ENCODE measurements around the gene HOXB3.

HOXB3 gene

DNA sequence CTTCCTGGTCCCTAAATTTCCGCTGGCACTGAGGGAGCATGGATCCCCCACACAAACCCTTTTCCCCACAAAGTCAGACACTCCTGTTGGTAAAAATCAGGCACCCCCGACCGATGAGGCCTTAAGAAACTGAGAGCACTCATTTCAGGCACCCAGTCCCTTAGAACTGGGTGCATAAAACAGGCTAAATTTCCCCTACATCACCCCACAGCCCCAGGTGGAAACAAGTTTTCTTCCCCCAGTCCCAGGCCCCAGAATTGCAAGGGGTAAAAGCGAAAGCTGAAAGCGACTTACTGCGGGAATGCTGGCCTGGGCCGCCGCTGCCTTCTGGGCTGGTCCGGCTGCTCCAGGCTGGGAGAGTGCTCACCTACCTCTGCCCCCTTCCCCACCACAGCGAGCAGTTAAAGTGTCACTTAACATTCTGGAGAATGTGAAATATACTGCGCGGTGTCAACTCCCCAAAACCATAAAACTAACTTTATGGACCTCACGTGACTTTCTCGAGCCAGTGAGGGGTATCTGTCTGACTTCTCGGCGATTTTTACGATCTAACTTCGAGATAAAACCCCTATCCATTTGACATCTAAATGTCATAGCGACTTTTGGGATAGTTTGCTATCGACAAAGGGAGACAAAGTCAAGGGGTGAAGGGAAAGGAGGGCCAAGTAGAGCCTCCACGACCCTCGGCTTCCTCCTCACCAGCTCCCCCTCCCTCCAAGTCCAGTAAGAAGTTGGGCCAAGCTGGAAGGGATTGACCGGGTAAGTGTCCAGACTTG is at the start of gene HOXB3 (continued):
- TF ChIP-seq, protein P1, sequence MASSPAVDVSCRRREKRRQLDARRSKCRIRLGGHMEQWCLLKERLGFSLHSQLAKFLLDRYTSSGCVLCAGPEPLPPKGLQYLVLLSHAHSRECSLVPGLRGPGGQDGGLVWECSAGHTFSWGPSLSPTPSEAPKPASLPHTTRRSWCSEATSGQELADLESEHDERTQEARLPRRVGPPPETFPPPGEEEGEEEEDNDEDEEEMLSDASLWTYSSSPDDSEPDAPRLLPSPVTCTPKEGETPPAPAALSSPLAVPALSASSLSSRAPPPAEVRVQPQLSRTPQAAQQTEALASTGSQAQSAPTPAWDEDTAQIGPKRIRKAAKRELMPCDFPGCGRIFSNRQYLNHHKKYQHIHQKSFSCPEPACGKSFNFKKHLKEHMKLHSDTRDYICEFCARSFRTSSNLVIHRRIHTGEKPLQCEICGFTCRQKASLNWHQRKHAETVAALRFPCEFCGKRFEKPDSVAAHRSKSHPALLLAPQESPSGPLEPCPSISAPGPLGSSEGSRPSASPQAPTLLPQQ (tag by site-specific recombination; IDR thresholded peaks at IDR 0.05), result peak; percentile 60
- TF ChIP-seq ZIC2 (tag by site-specific recombination; IDR thresholded peaks at IDR 0.05) (peak; percentile 59; the same call in 1 of the 2 replicates), ZNF791 (tag by site-specific recombination; IDR thresholded peaks at IDR 0.05) (no peak), ZNF214 (tag by site-specific recombination; IDR thresholded peaks at IDR 0.05; ENCODE audit: borderline replicate concordance) (no peak), SALL2 (tag by site-specific recombination; IDR thresholded peaks at IDR 0.05; ENCODE audit: borderline replicate concordance) (no peak), ZNF558 (tag by site-specific recombination; IDR thresholded peaks at IDR 0.05) (peak; percentile 51; the same call in 1 of the 2 replicates), MEIS1 (CRISPR knock-in tag; IDR thresholded peaks at IDR 0.05; ENCODE audit: borderline replicate concordance) (no peak), ZFP37 (tag by site-specific recombination; IDR thresholded peaks at IDR 0.05) (peak; percentile 42; the same call in 1 of the 2 replicates), ZNF624 (tag by site-specific recombination; IDR thresholded peaks at IDR 0.05) (no peak), ZNF146 (tag by site-specific recombination; IDR thresholded peaks at IDR 0.05) (no peak), PATZ1 (tag by site-specific recombination; IDR thresholded peaks at IDR 0.05) (peak; percentile 93), ZNF223 (tag by site-specific recombination; IDR thresholded peaks at IDR 0.05) (no peak), ZNF350 (tag by site-specific recombination; IDR thresholded peaks at IDR 0.05) (no peak), ZNF324 (tag by site-specific recombination; IDR thresholded peaks at IDR 0.05) (peak; percentile 69; the same call in 1 of the 2 replicates), ZNF266 (tag by site-specific recombination; IDR thresholded peaks at IDR 0.05; ENCODE audit: low read depth) (no peak), SP7 (tag by site-specific recombination; IDR thresholded peaks at IDR 0.05) (peak; percentile 95), ZNF423 (tag by site-specific recombination; IDR thresholded peaks at IDR 0.05) (0 out of 2 replicates have a peak, but pooled peaks have one; percentile 25), TRIM28 (IDR thresholded peaks at IDR 0.05; ENCODE audit: borderline replicate concordance, low read length) (peak; percentile 71; the same call in 1 of the 2 replicates), ZNF157 (tag by site-specific recombination; IDR thresholded peaks at IDR 0.05) (no peak), ZNF777 (tag by site-specific recombination; IDR thresholded peaks at IDR 0.05; ENCODE audit: borderline replicate concordance) (no peak), ZNF335 (tag by site-specific recombination; conservative IDR thresholded peaks at IDR 0.05) (no peak; the same call in 1 of the 2 replicates), HOXC10 (CRISPR knock-in tag; IDR thresholded peaks at IDR 0.05) (no peak), ZNF10 (tag by site-specific recombination; IDR thresholded peaks at IDR 0.05) (peak; percentile 72)
- TF ChIP-seq, protein P2, sequence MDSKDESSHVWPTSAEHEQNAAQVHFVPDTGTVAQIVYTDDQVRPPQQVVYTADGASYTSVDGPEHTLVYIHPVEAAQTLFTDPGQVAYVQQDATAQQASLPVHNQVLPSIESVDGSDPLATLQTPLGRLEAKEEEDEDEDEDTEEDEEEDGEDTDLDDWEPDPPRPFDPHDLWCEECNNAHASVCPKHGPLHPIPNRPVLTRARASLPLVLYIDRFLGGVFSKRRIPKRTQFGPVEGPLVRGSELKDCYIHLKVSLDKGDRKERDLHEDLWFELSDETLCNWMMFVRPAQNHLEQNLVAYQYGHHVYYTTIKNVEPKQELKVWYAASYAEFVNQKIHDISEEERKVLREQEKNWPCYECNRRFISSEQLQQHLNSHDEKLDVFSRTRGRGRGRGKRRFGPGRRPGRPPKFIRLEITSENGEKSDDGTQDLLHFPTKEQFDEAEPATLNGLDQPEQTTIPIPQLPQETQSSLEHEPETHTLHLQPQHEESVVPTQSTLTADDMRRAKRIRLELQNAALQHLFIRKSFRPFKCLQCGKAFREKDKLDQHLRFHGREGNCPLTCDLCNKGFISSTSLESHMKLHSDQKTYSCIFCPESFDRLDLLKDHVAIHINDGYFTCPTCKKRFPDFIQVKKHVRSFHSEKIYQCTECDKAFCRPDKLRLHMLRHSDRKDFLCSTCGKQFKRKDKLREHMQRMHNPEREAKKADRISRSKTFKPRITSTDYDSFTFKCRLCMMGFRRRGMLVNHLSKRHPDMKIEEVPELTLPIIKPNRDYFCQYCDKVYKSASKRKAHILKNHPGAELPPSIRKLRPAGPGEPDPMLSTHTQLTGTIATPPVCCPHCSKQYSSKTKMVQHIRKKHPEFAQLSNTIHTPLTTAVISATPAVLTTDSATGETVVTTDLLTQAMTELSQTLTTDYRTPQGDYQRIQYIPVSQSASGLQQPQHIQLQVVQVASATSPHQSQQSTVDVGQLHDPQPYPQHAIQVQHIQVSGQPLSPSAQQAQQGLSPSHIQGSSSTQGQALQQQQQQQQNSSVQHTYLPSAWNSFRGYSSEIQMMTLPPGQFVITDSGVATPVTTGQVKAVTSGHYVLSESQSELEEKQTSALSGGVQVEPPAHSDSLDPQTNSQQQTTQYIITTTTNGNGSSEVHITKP (tag by site-specific recombination; IDR thresholded peaks at IDR 0.05), result peak; percentile 39
- TF ChIP-seq, protein P3, sequence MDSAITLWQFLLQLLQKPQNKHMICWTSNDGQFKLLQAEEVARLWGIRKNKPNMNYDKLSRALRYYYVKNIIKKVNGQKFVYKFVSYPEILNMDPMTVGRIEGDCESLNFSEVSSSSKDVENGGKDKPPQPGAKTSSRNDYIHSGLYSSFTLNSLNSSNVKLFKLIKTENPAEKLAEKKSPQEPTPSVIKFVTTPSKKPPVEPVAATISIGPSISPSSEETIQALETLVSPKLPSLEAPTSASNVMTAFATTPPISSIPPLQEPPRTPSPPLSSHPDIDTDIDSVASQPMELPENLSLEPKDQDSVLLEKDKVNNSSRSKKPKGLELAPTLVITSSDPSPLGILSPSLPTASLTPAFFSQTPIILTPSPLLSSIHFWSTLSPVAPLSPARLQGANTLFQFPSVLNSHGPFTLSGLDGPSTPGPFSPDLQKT (IDR thresholded peaks at IDR 0.05; ENCODE audit: borderline replicate concordance, low read depth, low read length), result no peak
- TF ChIP-seq, protein P4, sequence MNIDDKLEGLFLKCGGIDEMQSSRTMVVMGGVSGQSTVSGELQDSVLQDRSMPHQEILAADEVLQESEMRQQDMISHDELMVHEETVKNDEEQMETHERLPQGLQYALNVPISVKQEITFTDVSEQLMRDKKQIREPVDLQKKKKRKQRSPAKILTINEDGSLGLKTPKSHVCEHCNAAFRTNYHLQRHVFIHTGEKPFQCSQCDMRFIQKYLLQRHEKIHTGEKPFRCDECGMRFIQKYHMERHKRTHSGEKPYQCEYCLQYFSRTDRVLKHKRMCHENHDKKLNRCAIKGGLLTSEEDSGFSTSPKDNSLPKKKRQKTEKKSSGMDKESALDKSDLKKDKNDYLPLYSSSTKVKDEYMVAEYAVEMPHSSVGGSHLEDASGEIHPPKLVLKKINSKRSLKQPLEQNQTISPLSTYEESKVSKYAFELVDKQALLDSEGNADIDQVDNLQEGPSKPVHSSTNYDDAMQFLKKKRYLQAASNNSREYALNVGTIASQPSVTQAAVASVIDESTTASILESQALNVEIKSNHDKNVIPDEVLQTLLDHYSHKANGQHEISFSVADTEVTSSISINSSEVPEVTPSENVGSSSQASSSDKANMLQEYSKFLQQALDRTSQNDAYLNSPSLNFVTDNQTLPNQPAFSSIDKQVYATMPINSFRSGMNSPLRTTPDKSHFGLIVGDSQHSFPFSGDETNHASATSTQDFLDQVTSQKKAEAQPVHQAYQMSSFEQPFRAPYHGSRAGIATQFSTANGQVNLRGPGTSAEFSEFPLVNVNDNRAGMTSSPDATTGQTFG (tag by site-specific recombination; IDR thresholded peaks at IDR 0.05; ENCODE audit: borderline replicate concordance), result no peak
- TF ChIP-seq, protein P5, sequence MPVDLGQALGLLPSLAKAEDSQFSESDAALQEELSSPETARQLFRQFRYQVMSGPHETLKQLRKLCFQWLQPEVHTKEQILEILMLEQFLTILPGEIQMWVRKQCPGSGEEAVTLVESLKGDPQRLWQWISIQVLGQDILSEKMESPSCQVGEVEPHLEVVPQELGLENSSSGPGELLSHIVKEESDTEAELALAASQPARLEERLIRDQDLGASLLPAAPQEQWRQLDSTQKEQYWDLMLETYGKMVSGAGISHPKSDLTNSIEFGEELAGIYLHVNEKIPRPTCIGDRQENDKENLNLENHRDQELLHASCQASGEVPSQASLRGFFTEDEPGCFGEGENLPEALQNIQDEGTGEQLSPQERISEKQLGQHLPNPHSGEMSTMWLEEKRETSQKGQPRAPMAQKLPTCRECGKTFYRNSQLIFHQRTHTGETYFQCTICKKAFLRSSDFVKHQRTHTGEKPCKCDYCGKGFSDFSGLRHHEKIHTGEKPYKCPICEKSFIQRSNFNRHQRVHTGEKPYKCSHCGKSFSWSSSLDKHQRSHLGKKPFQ (tag by site-specific recombination; IDR thresholded peaks at IDR 0.05), result peak; percentile 85

Data from HEK293 (cell line).